Measurements from ENCODE around the gene PTPRD.

Gene PTPRD

GRCh38 chr9:8905731-8906130 lies 1707.1 kb downstream of the PTPRD start:
- no peak overlapping the region for H3K4me3 ChIP-seq (ENCODE audit: low read length)
- H3K27ac ChIP-seq (ENCODE audit: low read depth, low read length): no peak overlapping the region
- H4K20me1 ChIP-seq (ENCODE audit: control insufficient read depth, insufficient read depth, low read depth, low read length): no peaks in the 10 kb centered on the region
- no peaks in the 10 kb centered on the region for H3K9me2 ChIP-seq (replicated peaks; ENCODE audit: control insufficient read depth, low read length)
- no peak overlapping the region for H3K4me2 ChIP-seq (ENCODE audit: low read length)
- no peaks in the 10 kb centered on the region for H3F3A ChIP-seq (ENCODE audit: control insufficient read depth, insufficient read depth)
- H3K79me2 ChIP-seq (ENCODE audit: control insufficient read depth, low read length): no peaks in the 10 kb centered on the region
- no peaks in the 10 kb centered on the region for H3K36me3 ChIP-seq (ENCODE audit: control insufficient read depth, low read length)
- H3K27me3 ChIP-seq (ENCODE audit: control insufficient read depth, low read length): no peaks in the 10 kb centered on the region
- TF ChIP-seq CTCF (IDR thresholded peaks at IDR 0.05; ENCODE audit: low read depth, low read length, poor library complexity, severe bottlenecking): no peak
- TF ChIP-seq EZH2phosphoT487 (IDR thresholded peaks at IDR 0.05; ENCODE audit: borderline replicate concordance, low read length): no peak
- no peaks in the 10 kb centered on the region for H3K9me3 ChIP-seq (ENCODE audit: control insufficient read depth, insufficient read depth, low read length)
- H3K4me1 ChIP-seq (ENCODE audit: control insufficient read depth, low read length): no peaks in the 10 kb centered on the region

- Histone ChIP-seq H3K27me3 (ENCODE audit: control insufficient read depth, low read length) (no peaks in the 10 kb centered on the region), H3K9me3 (ENCODE audit: control insufficient read depth, insufficient read depth, low read length) (no peaks in the 10 kb centered on the region), H3K79me2 (ENCODE audit: control insufficient read depth, low read length) (no peaks in the 10 kb centered on the region), H3K4me3 (ENCODE audit: low read length) (no peak overlapping the region), H3K27ac (ENCODE audit: low read depth, low read length) (no peak overlapping the region), H3F3A (ENCODE audit: control insufficient read depth, insufficient read depth) (no peaks in the 10 kb centered on the region), H4K20me1 (ENCODE audit: control insufficient read depth, insufficient read depth, low read depth, low read length) (no peaks in the 10 kb centered on the region), H3K9me2 (replicated peaks; ENCODE audit: control insufficient read depth, low read length) (no peaks in the 10 kb centered on the region), H3K4me1 (ENCODE audit: control insufficient read depth, low read length) (no peaks in the 10 kb centered on the region), H3K36me3 (ENCODE audit: control insufficient read depth, low read length) (no peaks in the 10 kb centered on the region), H3K4me2 (ENCODE audit: low read length) (no peak overlapping the region)
- TF ChIP-seq EZH2phosphoT487 (IDR thresholded peaks at IDR 0.05; ENCODE audit: borderline replicate concordance, low read length): no peak
Observed at GRCh38 chr9:8904771-8905515, 1707.9 kb downstream of the PTPRD start.

GRCh38 chr9:8903077-8903476 lies 1709.7 kb downstream of the PTPRD start:
- H3K36me3 ChIP-seq (ENCODE audit: control insufficient read depth, low read length): no peaks in the 10 kb centered on the region
- H3K4me2 ChIP-seq (ENCODE audit: low read length): no peak overlapping the region
- no peak overlapping the region for H3K4me3 ChIP-seq (ENCODE audit: low read length)
- H3K79me2 ChIP-seq (ENCODE audit: control insufficient read depth, low read length): no peaks in the 10 kb centered on the region
- no peak for TF ChIP-seq EZH2phosphoT487 (IDR thresholded peaks at IDR 0.05; ENCODE audit: borderline replicate concordance, low read length)
- TF ChIP-seq CTCF (IDR thresholded peaks at IDR 0.05; ENCODE audit: low read depth, low read length, poor library complexity, severe bottlenecking): no peak
- no peaks in the 10 kb centered on the region for H4K20me1 ChIP-seq (ENCODE audit: control insufficient read depth, insufficient read depth, low read depth, low read length)
- no peaks in the 10 kb centered on the region for H3F3A ChIP-seq (ENCODE audit: control insufficient read depth, insufficient read depth)
- H3K9me2 ChIP-seq (replicated peaks; ENCODE audit: control insufficient read depth, low read length): no peaks in the 10 kb centered on the region
- no peaks in the 10 kb centered on the region for H3K27me3 ChIP-seq (ENCODE audit: control insufficient read depth, low read length)
- no peaks in the 10 kb centered on the region for H3K4me1 ChIP-seq (ENCODE audit: control insufficient read depth, low read length)
- H3K9me3 ChIP-seq (ENCODE audit: control insufficient read depth, insufficient read depth, low read length): no peaks in the 10 kb centered on the region
- no peak overlapping the region for H3K27ac ChIP-seq (ENCODE audit: low read depth, low read length)

GRCh38 chr9:8901146-8901545 lies 1711.7 kb downstream of the PTPRD start:
- no peak for TF ChIP-seq EZH2phosphoT487 (IDR thresholded peaks at IDR 0.05; ENCODE audit: borderline replicate concordance, low read length)
- no peak for TF ChIP-seq CTCF (IDR thresholded peaks at IDR 0.05; ENCODE audit: low read depth, low read length, poor library complexity, severe bottlenecking)
- Histone ChIP-seq H3K4me2 (ENCODE audit: low read length) (no peak overlapping the region), H4K20me1 (ENCODE audit: control insufficient read depth, insufficient read depth, low read depth, low read length) (no peaks in the 10 kb centered on the region), H3K9me3 (ENCODE audit: control insufficient read depth, insufficient read depth, low read length) (no peaks in the 10 kb centered on the region), H3K4me1 (ENCODE audit: control insufficient read depth, low read length) (no peaks in the 10 kb centered on the region), H3K27ac (ENCODE audit: low read depth, low read length) (no peak overlapping the region), H3K9me2 (replicated peaks; ENCODE audit: control insufficient read depth, low read length) (no peaks in the 10 kb centered on the region), H3F3A (ENCODE audit: control insufficient read depth, insufficient read depth) (no peaks in the 10 kb centered on the region), H3K36me3 (ENCODE audit: control insufficient read depth, low read length) (no peaks in the 10 kb centered on the region), H3K4me3 (ENCODE audit: low read length) (no peak overlapping the region), H3K27me3 (ENCODE audit: control insufficient read depth, low read length) (no peaks in the 10 kb centered on the region), H3K79me2 (ENCODE audit: control insufficient read depth, low read length) (no peaks in the 10 kb centered on the region)

Measured in DOHH2 (cell line).